ENCODE results near the gene PPP1R9B.

PPP1R9B gene

DNA sequence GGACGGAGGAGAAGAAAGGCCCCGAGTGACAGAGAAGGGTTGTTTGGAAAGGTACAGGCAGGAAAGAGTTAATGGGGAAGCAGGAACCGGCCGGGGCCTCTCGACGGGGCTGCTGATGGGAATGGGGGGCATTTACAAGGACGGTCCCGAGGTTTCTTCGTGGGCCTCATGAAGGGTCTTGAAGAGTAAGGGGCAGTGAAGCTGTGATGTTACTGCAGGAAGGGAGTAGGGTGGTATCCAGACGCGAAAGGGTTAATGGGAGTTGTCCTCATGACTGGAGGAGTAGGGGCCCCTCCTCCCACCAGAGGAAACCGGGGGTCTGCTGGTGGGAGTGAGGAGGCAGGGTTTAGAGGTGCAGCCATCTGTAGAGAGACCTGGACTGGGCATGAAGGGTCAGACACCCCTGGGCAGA, 54.8 kb downstream of the PPP1R9B start:
- no peak for TF ChIP-seq CTCF (IDR thresholded peaks at IDR 0.05; ENCODE audit: unreplicated experiment in 3 of 3)
- Mint-ChIP-seq H3K4me1 (peaks cover 31% of the 10 kb centered on the region), H3K27ac (peak overlapping the region; percentile 82 to 91 (median 89)), H3K36me3 (ENCODE audit: low read depth) (peaks cover 15% of the 10 kb centered on the region), H3K27me3 (ENCODE audit: low read depth) (peaks cover 8% of the 10 kb centered on the region), H3K9me3 (no peaks in the 10 kb centered on the region), H3K4me3 (peak overlapping the region; percentile 100)

- peaks cover 8% of the 10 kb centered on the region for H3K27me3 Mint-ChIP-seq (ENCODE audit: low read depth)
- H3K9me3 Mint-ChIP-seq, result no peaks in the 10 kb centered on the region
- TF ChIP-seq CTCF (IDR thresholded peaks at IDR 0.05; ENCODE audit: unreplicated experiment in 3 of 3), result no peak
- H3K4me1 Mint-ChIP-seq, result peaks cover 24% of the 10 kb centered on the region
- H3K4me3 Mint-ChIP-seq, result peak within 1 kb of the TSS; percentile 100
- H3K27ac Mint-ChIP-seq, result peak within 1 kb of the TSS; percentile 82 to 91 (median 89)
- H3K36me3 Mint-ChIP-seq (ENCODE audit: low read depth), result peaks cover 15% of the 10 kb centered on the region
Observed at GRCh38 chr17:50094753-50095619, 55.5 kb downstream of the PPP1R9B start, which contains the start of gene PDK2. Gene PDK2 (plus strand): TSS chr17:50095351. CDS start chr17:50095436, 85 bp downstream.

DNA sequence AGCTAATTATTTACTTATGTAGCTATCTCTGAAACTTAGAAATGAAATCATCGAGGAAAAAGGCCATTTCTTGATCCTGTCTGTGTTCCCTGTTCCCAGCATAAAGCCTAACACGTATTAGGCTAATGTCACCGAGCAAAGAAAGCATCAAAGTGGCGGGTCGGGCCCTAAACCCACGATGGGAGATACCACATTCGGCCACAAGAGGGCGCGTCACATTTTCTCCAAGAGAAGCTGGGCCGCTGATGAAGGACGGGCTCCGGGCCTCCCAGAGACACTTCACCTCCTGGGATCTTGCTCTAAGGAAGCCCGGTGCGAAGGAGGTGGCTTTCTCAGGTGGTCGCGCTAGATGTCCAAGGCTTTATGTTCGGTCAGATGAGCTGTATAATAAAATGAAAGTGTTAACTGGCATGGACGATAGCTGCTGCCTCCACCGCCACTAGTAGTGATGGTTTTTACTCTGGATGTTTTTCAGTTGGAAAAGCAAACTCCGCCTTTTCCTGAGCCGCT, 56.2 kb downstream of the PPP1R9B start:
- no peaks in the 10 kb centered on the region for H3K9me3 Mint-ChIP-seq
- H3K36me3 Mint-ChIP-seq (ENCODE audit: low read depth), result peaks cover 12% of the 10 kb centered on the region
- peak overlapping the region; percentile 100 for H3K4me3 Mint-ChIP-seq
- H3K27ac Mint-ChIP-seq, result peak overlapping the region; percentile 82 to 91 (median 89)
- H3K4me1 Mint-ChIP-seq, result peaks cover 20% of the 10 kb centered on the region
- TF ChIP-seq CTCF (IDR thresholded peaks at IDR 0.05; ENCODE audit: unreplicated experiment in 3 of 3), result peak; percentile 88 to 94 (median 92)
- H3K27me3 Mint-ChIP-seq (ENCODE audit: low read depth), result peaks cover 8% of the 10 kb centered on the region

DNA sequence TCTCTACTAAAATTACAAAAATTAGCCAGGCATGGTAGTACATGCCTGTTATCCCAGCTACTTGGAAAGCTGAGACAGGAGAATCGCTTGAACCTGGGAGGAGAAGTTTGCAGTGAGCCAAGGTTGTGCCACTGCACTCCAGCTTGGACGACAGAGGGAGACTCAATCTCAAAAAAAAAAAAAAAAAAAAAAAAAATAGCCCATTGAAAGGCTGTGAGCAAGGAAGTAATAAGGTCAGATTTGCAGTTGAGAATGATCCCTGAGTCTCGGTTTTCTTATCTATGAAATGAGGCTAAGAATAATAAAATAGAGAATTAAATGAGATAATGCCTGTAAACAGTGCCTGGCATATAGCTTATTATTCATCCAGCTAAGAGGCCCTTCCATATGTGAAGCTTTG, 56.7 kb downstream of the PPP1R9B start:
- Mint-ChIP-seq H3K9me3 (no peaks in the 10 kb centered on the region), H3K27me3 (ENCODE audit: low read depth) (peaks cover 8% of the 10 kb centered on the region), H3K4me1 (peaks cover 19% of the 10 kb centered on the region), H3K36me3 (ENCODE audit: low read depth) (peaks cover 11% of the 10 kb centered on the region), H3K27ac (peak overlapping the region; percentile 82 to 91 (median 89)), H3K4me3 (peak overlapping the region; percentile 100)
- no peak for TF ChIP-seq CTCF (IDR thresholded peaks at IDR 0.05; ENCODE audit: unreplicated experiment in 3 of 3)

DNA sequence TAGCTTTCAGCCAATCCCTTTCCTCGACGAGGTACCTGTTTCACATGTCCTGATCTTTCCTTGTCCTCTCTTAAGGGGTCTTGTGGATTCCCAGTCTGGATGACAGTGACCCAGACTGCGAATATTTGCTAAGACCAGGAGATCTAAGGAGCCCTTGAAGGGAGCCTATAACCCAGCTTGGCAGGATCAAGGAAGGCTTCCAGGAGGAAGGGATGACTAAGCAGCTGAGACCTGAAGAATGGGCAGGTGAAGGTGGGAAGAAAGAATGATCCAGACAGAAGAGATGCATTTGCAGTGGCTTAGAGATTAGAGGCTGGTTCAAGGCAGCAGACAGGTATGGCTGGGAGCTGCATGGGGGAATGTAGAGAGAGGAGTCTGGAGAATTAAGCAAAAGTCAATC, 57.2 kb downstream of the PPP1R9B start:
- Mint-ChIP-seq H3K36me3 (ENCODE audit: low read depth) (peaks cover 5% of the 10 kb centered on the region), H3K27ac (peak overlapping the region in 1 of 3 experiments; percentile 89), H3K27me3 (ENCODE audit: low read depth) (peaks cover 8% of the 10 kb centered on the region), H3K4me3 (peak overlapping the region; percentile 16 to 65 (median 42)), H3K4me1 (peaks cover 13% of the 10 kb centered on the region), H3K9me3 (no peaks in the 10 kb centered on the region)
- TF ChIP-seq CTCF (IDR thresholded peaks at IDR 0.05; ENCODE audit: unreplicated experiment in 3 of 3), result no peak

Data from nephron (organoid).